ENCODE results near the gene TM7SF2. TPM values are rescaled to one million over a fixed set of nuclear protein-coding genes. Genes with fewer than 3 reads are reported as not detected.
A peak's percentile ranks its signal among the peaks of the same experiment; 100 is the strongest.
"Not testable (repeated sequence)": the region's sequence is repeated elsewhere in the genome, so short reads cannot be mapped to it uniquely, and the experiment has no call there.

TM7SF2 gene
- total and polyA plus RNA-seq, 3 donors from 2014 or later = 36.4 to 49.6 (median 42.0) TPM

DNA sequence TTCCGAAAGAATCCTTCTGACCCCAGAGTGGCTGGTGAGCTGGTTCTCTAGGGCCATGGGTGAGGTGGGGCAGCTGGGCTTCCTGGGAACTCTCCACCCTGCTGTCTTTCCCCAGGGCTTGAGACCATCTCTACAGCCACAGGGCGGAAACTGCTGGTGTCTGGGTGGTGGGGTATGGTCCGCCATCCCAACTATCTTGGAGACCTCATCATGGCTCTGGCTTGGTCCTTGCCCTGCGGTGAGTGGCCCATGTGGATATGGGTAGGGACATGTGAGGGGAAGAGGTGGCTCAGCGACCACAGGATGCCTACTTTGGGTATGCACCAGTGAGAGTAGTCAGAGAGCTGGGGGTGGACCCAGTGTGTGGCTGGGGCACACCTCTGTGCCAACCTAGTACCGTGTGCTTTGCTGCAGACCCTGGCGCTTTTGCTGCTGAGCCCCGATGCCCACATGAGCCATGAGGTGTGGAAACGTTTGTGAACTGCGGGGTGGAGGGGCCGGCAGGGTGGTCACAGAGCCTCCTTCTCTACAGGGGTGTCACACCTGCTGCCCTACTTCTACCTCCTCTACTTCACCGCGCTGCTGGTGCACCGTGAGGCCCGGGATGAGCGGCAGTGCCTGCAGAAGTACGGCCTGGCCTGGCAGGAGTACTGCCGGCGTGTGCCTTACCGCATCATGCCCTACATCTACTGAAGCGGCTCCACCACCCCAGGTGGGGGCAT lies 3.9 kb downstream of the TM7SF2 start:
- no peaks in the 10 kb centered on the region for H3K9me3 ChIP-seq
- no peaks in the 10 kb centered on the region for H3K36me3 ChIP-seq (ENCODE audit: low read depth, missing control alignments)
- intact Hi-C loops (cut with DNase I; ENCODE audit: low total_unique reads) = loop anchor here (10.0 kb wide), 1 partner anchor 101 kb away; the partner anchor contains the start of gene ARL2
- no peak overlapping the region for H3K27ac ChIP-seq
- WGBS, 2 donors = 60 to 75% methylated on average over 4 to 21 of the region's 21 CpGs
- H3K4me1 ChIP-seq = peaks cover 22% of the 10 kb centered on the region
- no peak overlapping the region for H3K4me3 ChIP-seq
- TF ChIP-seq, protein P1, sequence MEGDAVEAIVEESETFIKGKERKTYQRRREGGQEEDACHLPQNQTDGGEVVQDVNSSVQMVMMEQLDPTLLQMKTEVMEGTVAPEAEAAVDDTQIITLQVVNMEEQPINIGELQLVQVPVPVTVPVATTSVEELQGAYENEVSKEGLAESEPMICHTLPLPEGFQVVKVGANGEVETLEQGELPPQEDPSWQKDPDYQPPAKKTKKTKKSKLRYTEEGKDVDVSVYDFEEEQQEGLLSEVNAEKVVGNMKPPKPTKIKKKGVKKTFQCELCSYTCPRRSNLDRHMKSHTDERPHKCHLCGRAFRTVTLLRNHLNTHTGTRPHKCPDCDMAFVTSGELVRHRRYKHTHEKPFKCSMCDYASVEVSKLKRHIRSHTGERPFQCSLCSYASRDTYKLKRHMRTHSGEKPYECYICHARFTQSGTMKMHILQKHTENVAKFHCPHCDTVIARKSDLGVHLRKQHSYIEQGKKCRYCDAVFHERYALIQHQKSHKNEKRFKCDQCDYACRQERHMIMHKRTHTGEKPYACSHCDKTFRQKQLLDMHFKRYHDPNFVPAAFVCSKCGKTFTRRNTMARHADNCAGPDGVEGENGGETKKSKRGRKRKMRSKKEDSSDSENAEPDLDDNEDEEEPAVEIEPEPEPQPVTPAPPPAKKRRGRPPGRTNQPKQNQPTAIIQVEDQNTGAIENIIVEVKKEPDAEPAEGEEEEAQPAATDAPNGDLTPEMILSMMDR (IDR thresholded peaks at IDR 0.05) = no peak
- no peak for TF ChIP-seq POLR2A (IDR thresholded peaks at IDR 0.05)
- H3K27me3 ChIP-seq = no peaks in the 10 kb centered on the region
- no peak for DNase-seq

DNA sequence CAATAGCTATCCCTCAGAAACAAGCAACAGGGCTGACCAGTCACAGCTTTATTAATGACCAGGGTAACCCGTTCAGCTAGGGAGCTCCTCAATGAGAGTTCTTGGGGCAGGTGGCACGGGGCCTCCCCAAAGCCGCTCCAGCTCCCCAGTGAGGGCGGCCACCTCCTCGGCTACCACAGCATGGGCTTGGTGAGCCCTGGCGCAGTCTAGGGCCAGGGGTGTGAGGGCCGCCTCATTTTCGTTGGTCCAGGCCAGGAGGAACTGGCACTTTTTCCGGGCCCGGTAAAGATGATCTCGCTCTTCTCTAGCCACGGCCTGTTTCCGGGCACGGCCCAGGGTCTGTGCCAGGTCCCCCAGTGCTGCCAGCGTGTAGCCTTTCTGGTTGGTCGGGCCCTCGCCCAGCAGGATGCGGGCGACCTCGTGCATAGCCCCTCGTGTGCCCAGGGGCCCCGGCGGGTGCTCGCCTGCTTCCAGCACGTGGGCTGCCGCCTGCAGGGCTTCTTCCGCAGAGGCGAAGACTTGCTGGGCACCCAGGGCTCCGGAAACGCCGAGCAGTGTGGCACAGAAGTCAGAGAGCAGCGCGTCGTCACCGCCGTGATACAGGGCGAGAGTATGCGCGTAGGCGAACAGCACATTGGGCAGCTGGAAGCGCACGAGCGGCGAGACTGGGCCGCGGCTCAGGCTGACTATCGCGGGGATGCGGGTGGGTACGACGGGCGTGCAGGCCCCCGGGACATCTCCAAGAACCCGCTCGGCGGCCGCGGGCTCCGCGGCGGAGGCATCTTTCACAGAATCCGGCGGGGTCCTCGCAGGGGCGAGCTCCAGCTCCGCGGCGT lies 4.9 kb downstream of the TM7SF2 start:
- peak overlapping the region; percentile 27 to 82 for H3K27ac ChIP-seq
- no peaks in the 10 kb centered on the region for H3K9me3 ChIP-seq
- DNase-seq = peak; percentile 38
- 19 to 74% methylated on average over 7 to 59 of the region's 68 CpGs for WGBS, 2 donors
- TF ChIP-seq, protein P1 (IDR thresholded peaks at IDR 0.05) = no peak
- no peak for TF ChIP-seq POLR2A (IDR thresholded peaks at IDR 0.05)
- no peaks in the 10 kb centered on the region for H3K36me3 ChIP-seq (ENCODE audit: low read depth, missing control alignments)
- no peaks in the 10 kb centered on the region for H3K27me3 ChIP-seq
- peak overlapping the region; percentile 81 to 84 for H3K4me3 ChIP-seq
- peaks cover 28% of the 10 kb centered on the region for H3K4me1 ChIP-seq
- intact Hi-C loops (cut with DNase I; ENCODE audit: low total_unique reads) = loop anchor here (10.0 kb wide), 1 partner anchor 102 kb away; the partner anchor contains the start of gene ARL2

DNA sequence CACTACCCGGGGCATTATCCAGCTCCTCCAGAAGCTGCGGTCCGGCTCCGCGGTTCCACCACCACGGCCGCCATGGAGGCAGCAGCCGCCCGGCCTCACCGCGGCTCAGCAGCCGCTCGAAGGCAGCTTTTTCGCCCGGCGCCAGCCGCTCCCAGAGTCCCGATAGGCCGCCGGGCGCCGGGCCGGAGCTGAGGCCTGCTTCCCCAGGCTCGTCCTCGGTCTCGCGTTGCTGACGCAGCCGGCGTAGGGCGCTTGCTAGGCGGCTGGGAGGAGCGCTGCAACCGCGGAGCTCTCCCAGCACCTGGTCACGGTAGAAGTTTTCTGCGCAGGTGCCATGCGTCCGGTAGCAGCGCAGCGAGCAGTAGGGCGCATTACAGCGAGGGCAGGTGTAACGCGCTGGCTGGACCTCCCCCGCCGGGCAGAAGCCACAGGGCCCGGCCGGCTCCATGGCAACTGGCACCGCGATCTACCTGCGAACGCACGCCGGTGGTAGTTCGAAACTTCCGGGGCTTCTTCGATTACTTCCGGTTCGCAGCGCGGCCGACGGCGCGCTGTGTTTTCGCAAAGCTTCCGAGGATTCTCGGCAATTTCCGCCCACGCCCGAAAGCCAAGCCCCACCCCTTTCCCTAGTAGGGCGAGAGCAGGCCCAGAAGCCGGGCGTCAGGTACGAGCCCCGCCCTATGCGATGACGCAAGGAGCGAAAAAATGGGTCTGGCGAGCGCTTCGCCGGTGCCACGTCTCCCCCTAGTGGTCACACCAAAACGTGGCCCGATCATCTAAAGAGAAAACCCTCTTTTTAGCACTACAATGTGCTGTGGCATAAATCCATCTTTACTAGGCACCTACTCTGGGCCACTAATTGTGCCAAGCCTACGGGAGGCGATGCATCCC lies 5.8 kb downstream of the TM7SF2 start, which contains the start of gene ZNHIT2:
Gene ZNHIT2, minus strand, starts transcription at position 496 of the 891 bp plus-strand sequence. Its CDS starts 48 bp downstream, at position 448.
- no peaks in the 10 kb centered on the region for H3K9me3 ChIP-seq
- no peaks in the 10 kb centered on the region for H3K27me3 ChIP-seq
- no peaks in the 10 kb centered on the region for H3K36me3 ChIP-seq (ENCODE audit: low read depth, missing control alignments)
- TF ChIP-seq, protein P1 (IDR thresholded peaks at IDR 0.05) = peak; percentile 98 to 99 (median 99)
- TF ChIP-seq POLR2A (IDR thresholded peaks at IDR 0.05) = no peak
- WGBS, 2 donors = 0 to 2% methylated on average over 29 to 69 of the region's 89 CpGs
- peaks cover 22% of the 10 kb centered on the region for H3K4me1 ChIP-seq
- intact Hi-C loops (cut with DNase I; ENCODE audit: low total_unique reads) = loop anchor here (10.0 kb wide), 1 partner anchor 103 kb away; the partner anchor contains the start of gene ARL2
- peak within 1 kb of the TSS; percentile 27 to 82 for H3K27ac ChIP-seq
- peak within 1 kb of the TSS; percentile 81 to 84 for H3K4me3 ChIP-seq
- DNase-seq = peak; percentile 100

DNA sequence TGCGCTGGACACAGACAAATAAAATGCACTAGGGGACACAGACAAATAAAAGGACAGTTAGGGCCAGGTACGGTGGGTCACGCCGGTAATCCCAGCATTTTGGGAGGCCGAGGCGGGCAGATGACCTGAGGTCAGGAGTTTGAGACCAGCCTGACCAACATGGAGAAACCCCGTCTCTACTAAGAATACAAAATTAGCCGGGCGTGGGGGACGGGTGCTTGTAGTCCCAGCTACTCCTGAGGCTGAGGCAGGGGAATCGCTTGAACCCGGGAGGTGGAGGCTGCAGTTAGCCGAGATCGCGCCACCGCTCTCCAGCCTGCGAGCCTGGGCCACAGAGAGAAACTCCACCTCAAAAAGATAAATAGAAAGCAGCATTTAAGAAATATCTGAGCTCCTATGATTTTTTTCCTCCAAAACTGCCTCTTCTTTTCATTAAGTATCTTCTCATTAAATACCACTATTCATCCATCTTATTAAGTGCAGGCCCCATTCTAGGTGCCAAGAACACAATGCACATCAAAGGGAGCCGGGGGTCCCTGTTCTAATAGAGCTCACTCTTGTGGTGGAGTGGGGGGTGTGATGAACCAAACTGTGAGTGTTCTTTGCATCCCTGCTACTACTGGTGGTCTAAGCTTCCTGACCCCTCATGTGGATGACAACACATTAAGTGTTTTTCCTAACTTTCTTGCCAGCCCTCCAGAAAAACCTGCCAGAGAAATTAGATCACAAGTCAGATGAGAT lies 6.6 kb downstream of the TM7SF2 start:
- WGBS, 2 donors = 56 to 59% methylated on average over 18 of the region's 18 CpGs
- no peaks in the 10 kb centered on the region for H3K36me3 ChIP-seq (ENCODE audit: low read depth, missing control alignments)
- H3K9me3 ChIP-seq = no peaks in the 10 kb centered on the region
- no peaks in the 10 kb centered on the region for H3K27me3 ChIP-seq
- TF ChIP-seq, protein P1 (IDR thresholded peaks at IDR 0.05) = peak in 1 of 3 experiments; percentile 47
- no peak for TF ChIP-seq POLR2A (IDR thresholded peaks at IDR 0.05)
- DNase-seq = no peak
- H3K4me1 ChIP-seq = peaks cover 20% of the 10 kb centered on the region
- H3K27ac ChIP-seq = peak overlapping the region; percentile 2 to 50
- peak overlapping the region in 1 of 2 donors; percentile 84 for H3K4me3 ChIP-seq
- intact Hi-C loops (cut with DNase I; ENCODE audit: low total_unique reads) = loop anchor here (10.0 kb wide), 1 partner anchor 103 kb away; the partner anchor contains the start of gene ARL2

DNA sequence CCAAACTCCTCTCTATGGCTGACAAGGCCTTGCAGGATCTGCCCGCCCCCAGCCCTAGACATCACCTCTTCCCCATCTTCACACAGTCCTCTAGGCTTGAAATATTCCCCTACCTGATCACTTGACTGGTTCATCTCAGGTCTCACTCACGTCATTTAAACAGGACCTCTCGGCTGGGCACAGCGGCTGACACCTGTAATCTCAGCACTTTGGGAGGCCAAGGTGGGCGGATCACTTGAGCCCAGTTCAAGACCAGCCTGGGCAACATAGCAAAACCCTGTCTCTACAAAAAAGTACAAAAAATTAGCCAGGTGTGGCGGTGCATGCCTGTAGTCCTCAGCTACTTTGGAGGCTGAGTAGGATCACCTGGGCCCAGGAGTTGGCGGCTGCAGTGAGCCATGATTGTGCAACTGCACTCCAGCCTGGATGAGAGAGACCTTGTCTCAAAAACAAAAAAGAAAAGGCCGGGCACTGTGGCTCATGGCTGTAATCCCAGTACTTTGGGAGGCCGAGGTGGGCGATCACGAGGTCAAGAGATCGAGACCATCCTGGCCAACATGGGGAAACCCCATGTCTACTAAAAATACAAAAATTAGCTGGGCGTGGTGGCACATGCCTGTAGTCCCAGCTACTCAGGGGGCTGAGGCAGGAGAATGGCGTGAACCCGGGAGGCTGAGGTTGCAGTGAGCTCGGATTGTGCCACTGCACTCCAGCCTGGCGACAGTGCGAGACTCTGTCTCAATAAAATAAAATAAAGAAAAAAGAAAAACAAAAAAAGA lies 7.4 kb downstream of the TM7SF2 start:
- H3K4me1 ChIP-seq = peaks cover 20% of the 10 kb centered on the region
- not testable (repeated sequence) for H3K9me3 ChIP-seq; DNase-seq; H3K27me3 ChIP-seq; H3K36me3 ChIP-seq (ENCODE audit: low read depth, missing control alignments); H3K27ac ChIP-seq; H3K4me3 ChIP-seq
- intact Hi-C loops (cut with DNase I; ENCODE audit: low total_unique reads) = loop anchor here (10.0 kb wide), 1 partner anchor 104 kb away; the partner anchor contains the start of gene ARL2
- WGBS, 2 donors = 88 to 90% methylated on average over 18 of the region's 18 CpGs
